Right atrium auricular region (tissue), 2 donors: Measurements from ENCODE around the gene TRIM66. TPM values are rescaled to one million over a fixed set of nuclear protein-coding genes. Genes with fewer than 3 reads are reported as not detected.

Experiments
- DNase-seq: peaks from one replicate; pipeline ENCODE4 v3.0.0-alpha.2; 2019; ENCODE audit warnings: low spot score
- H3K27ac ChIP-seq, 2 donors: fragments of 200-600 bp; sonication (generic); 1 replicate in 1 of 2; 2 replicates in 1 of 2; pipeline ENCODE4 v1.5.1; 2016 to 2019
- H3K27me3 ChIP-seq, 2 donors: fragments of 200-600 bp; sonication (generic); one replicate each; pipeline versions ENCODE4 v1.5.1 to v1.6.0; 2017 to 2019
- H3K36me3 ChIP-seq: fragments of 200-600 bp; sonication (generic); one replicate; pipeline ENCODE4 v1.5.1; 2016
- H3K4me1 ChIP-seq, 2 donors: fragments of 200-600 bp; sonication (generic); one replicate each; pipeline versions ENCODE4 v1.5.1 to v1.6.0; 2017 to 2019
- H3K4me3 ChIP-seq, 2 donors: fragments of 200-600 bp; sonication (generic); 1 replicate in 1 of 2; 2 replicates in 1 of 2; pipeline ENCODE4 v1.5.1; 2017 to 2019; ENCODE audit warnings: mild to moderate bottlenecking in 1 of 2, moderate library complexity in 1 of 2
- H3K9me3 ChIP-seq, 2 donors: fragments of 200-600 bp; sonication (generic); one replicate each; pipeline ENCODE4 v1.5.1; 2019
- CTCF ChIP-seq, 2 donors: fragments of 200-600 bp; sonication (generic); IDR thresholded peaks; one replicate each; pipeline ENCODE4 v1.5.1; 2019; ENCODE audit warnings: antibody characterized with exemption in 2 of 2
- total RNA-seq, 2 donors: library from RNA; depleted of rRNA; stranded (reverse); fragments of >200 nt; gene quantifications; one replicate each; pipeline ENCODE4 v1.1.0, GENCODE V29; 2016

The TRIM66 gene
- total RNA-seq, 2 donors from 2014 or later, result 0.56 to 3.7 TPM

DNA sequence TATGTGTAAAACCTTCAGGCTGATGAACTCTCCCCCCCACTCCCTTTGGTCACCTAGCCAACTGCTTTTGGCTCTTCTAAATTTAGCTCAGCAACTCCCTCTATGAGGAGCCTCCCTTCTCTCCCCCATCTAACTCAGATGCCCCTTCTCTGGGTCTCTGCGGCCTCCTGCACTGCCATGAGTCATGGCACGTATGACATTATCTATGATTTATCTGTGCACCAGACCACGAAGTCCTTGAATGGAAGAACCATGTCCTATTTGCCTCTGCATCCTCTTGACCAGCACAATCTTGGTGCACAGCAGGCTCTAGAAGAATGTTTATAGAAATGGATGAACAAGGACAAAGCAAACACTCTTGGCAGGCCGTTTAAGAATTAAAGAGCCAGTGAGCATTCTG is 46.1 kb upstream of the TRIM66 start:
- peaks cover 36% of the 10 kb centered on the region for H3K36me3 ChIP-seq
- DNase-seq, result no peak
- no peak for TF ChIP-seq CTCF (IDR thresholded peaks at IDR 0.05)
- H3K4me3 ChIP-seq, result no peak overlapping the region
- H3K4me1 ChIP-seq, result peaks cover 0 to 71% of the 10 kb centered on the region in 2 donors
- H3K27ac ChIP-seq, result peak overlapping the region; percentile 43 to 80
- H3K9me3 ChIP-seq, result no peaks in the 10 kb centered on the region
- no peaks in the 10 kb centered on the region for H3K27me3 ChIP-seq

DNA sequence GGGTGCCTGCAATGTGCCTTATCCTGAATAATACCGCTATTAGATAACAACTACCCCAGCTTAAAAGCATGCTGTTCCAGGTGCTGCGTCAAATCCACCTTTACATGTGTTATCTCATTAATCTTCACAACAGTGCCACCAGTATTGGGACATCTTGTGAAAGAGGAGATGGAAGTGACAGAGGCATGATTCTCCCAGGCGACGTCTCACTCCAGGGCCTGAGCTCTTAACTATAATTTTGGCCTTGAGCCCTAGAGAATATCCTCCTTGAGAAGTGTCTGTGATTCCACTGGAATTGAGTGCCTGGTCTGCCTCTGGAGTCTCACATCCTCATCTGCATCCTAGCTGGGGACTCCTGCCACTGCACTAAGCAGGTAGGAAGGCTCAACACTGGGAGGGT is 43.9 kb upstream of the TRIM66 start:
- DNase-seq, result no peak
- no peak for TF ChIP-seq CTCF (IDR thresholded peaks at IDR 0.05)
- Histone ChIP-seq H3K27me3 (no peaks in the 10 kb centered on the region), H3K4me1 (peaks cover 0 to 71% of the 10 kb centered on the region in 2 donors), H3K9me3 (no peaks in the 10 kb centered on the region), H3K36me3 (peaks cover 36% of the 10 kb centered on the region), H3K4me3 (no peak overlapping the region), H3K27ac (peak overlapping the region in 1 of 2 donors; percentile 80)

- Histone ChIP-seq H3K27me3 (no peaks in the 10 kb centered on the region), H3K36me3 (peaks cover 22% of the 10 kb centered on the region), H3K9me3 (no peaks in the 10 kb centered on the region), H3K4me3 (no peak overlapping the region), H3K27ac (no peak overlapping the region), H3K4me1 (peaks cover 0 to 76% of the 10 kb centered on the region in 2 donors)
- DNase-seq, result no peak
- TF ChIP-seq CTCF (IDR thresholded peaks at IDR 0.05), result no peak
These were observed 42.2 kb upstream of the TRIM66 start for GRCh38 chr11:8724682-8725081.

DNA sequence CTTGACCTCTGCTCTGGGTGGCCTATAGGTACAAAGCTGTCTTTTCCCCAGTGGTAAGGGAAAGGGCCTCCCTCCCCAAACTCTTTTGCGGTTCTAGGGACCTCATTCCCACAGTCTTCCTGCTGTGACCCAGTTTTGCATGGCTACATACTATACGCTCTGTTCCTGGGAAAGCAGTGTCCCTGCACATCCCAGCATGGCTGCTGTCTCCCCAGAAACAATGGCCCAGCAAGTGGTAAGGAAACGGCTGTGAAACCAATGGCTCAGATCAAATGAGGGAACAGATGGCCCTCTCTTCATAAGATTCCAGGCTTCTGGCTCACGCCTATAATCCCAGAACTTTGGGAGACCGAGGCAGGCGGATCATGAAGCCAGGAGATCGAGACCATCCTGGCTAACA is 41.2 kb upstream of the TRIM66 start:
- no peak for DNase-seq
- H3K27ac ChIP-seq, result peak overlapping the region in 1 of 2 donors; percentile 94
- H3K9me3 ChIP-seq, result no peaks in the 10 kb centered on the region
- no peak overlapping the region for H3K4me3 ChIP-seq
- peaks cover 0 to 76% of the 10 kb centered on the region in 2 donors for H3K4me1 ChIP-seq
- H3K27me3 ChIP-seq, result no peaks in the 10 kb centered on the region
- no peak for TF ChIP-seq CTCF (IDR thresholded peaks at IDR 0.05)
- H3K36me3 ChIP-seq, result peaks cover 22% of the 10 kb centered on the region

- Histone ChIP-seq H3K4me3 (no peak overlapping the region), H3K36me3 (peaks cover 22% of the 10 kb centered on the region), H3K27ac (peak overlapping the region; percentile 6 to 94), H3K27me3 (no peaks in the 10 kb centered on the region), H3K9me3 (no peaks in the 10 kb centered on the region), H3K4me1 (peaks cover 0 to 76% of the 10 kb centered on the region in 2 donors)
- no peak for TF ChIP-seq CTCF (IDR thresholded peaks at IDR 0.05)
- no peak for DNase-seq
These were observed 40.3 kb upstream of the TRIM66 start for GRCh38 chr11:8722809-8723208.
